ENCODE results near the gene ZFAND3.

GRCh38 chr6:38118791-38119365 is 299.4 kb downstream of the ZFAND3 start:
- TF ChIP-seq CTCF (IDR thresholded peaks at IDR 0.05; ENCODE audit: poor library complexity) = no peak
- no peak for TF ChIP-seq EZH2 (IDR thresholded peaks at IDR 0.05; ENCODE audit: borderline replicate concordance)
- no peak for TF ChIP-seq EZH2phosphoT487 (IDR thresholded peaks at IDR 0.05; ENCODE audit: low read depth, severe bottlenecking, unreplicated experiment)

Measured in hepatocyte (in vitro differentiated cells).